ENCODE measurements around the gene LRRFIP2.
"Not testable (repeated sequence)": the region's sequence is repeated elsewhere in the genome, so short reads cannot be mapped to it uniquely, and the experiment has no call there.

DNA sequence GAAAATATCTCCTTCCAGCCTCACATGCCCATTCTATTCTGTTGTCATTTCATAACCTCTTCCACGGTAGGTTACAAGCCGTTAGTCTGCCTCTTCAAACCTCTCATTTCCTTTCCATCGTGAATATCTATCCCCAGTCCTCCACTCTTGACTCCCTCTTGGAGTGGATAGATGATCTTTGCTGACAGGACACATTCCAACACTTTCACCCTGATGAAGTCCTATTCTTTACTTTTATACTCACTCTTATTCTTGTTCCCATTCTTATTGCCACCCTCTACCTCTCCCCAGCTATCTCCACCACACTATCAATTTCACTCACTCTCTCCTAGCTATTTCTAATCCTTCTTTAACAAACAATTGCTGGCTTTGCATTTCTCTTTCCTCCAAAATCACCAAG, 34.2 kb upstream of the LRRFIP2 start:
- TF ChIP-seq, protein P1, sequence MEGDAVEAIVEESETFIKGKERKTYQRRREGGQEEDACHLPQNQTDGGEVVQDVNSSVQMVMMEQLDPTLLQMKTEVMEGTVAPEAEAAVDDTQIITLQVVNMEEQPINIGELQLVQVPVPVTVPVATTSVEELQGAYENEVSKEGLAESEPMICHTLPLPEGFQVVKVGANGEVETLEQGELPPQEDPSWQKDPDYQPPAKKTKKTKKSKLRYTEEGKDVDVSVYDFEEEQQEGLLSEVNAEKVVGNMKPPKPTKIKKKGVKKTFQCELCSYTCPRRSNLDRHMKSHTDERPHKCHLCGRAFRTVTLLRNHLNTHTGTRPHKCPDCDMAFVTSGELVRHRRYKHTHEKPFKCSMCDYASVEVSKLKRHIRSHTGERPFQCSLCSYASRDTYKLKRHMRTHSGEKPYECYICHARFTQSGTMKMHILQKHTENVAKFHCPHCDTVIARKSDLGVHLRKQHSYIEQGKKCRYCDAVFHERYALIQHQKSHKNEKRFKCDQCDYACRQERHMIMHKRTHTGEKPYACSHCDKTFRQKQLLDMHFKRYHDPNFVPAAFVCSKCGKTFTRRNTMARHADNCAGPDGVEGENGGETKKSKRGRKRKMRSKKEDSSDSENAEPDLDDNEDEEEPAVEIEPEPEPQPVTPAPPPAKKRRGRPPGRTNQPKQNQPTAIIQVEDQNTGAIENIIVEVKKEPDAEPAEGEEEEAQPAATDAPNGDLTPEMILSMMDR (conservative IDR thresholded peaks at IDR 0.05 in 1 of 2, IDR thresholded peaks at IDR 0.05 in 1 of 2; ENCODE audit: extremely low read depth in 1 of 2, insufficient read depth in 1 of 2, low read depth in 1 of 2, low read length in 2 of 2) = not testable (repeated sequence)
- TF ChIP-seq EZH2 (IDR thresholded peaks at IDR 0.05; ENCODE audit: borderline replicate concordance, low read length) = not testable (repeated sequence)

Data from mammary epithelial cell (primary cell).